Neuronal stem cell (in vitro differentiated cells): ENCODE measurements around the gene C9orf78.

Experiments
- DNase-seq: peaks from one replicate; pipeline ENCODE4 v3.0.0-alpha.2; 2013; ENCODE audit warnings: low spot score
- H2AFZ ChIP-seq: one replicate; pipeline ENCODE4 v1.6.1; 2013; ENCODE audit warnings: mild to moderate bottlenecking, low read length, inconsistent platforms
- H2AK5ac ChIP-seq: 2 replicates; pipeline ENCODE4 v1.6.1; 2013; ENCODE audit warnings: low read depth, mild to moderate bottlenecking, inconsistent platforms, low read length, moderate library complexity, mixed read lengths
- H2BK120ac ChIP-seq: 2 replicates; pipeline ENCODE4 v1.6.1; 2013; ENCODE audit warnings: low read depth, mild to moderate bottlenecking, inconsistent platforms, low read length, moderate library complexity, mixed read lengths
- H2BK12ac ChIP-seq: one replicate; pipeline ENCODE4 v1.6.1; 2013; ENCODE audit warnings: low read length, inconsistent platforms
- H2BK15ac ChIP-seq: 2 replicates; pipeline ENCODE4 v1.6.1; 2013; ENCODE audit warnings: mild to moderate bottlenecking, low read length, inconsistent platforms, mixed read lengths
- H2BK5ac ChIP-seq: one replicate; pipeline ENCODE4 v1.6.1; 2013; ENCODE audit warnings: inconsistent platforms, mild to moderate bottlenecking, low read length, moderate library complexity
- H3K14ac ChIP-seq: one replicate; pipeline ENCODE4 v1.6.1; 2013; ENCODE audit warnings: low read length, inconsistent platforms
- H3K18ac ChIP-seq: 2 replicates; pipeline ENCODE4 v1.6.1; 2013; ENCODE audit warnings: low read length, inconsistent platforms
- H3K23ac ChIP-seq: 2 replicates; pipeline ENCODE4 v1.6.1; 2013; ENCODE audit warnings: low read depth, mild to moderate bottlenecking, mixed read lengths, low read length, inconsistent platforms; ENCODE audit not compliant: poor library complexity
- H3K27ac ChIP-seq: replicated peaks from 3 replicates; pipeline ENCODE4 v1.5.1; 2013; ENCODE audit warnings: low read length, inconsistent platforms
- H3K27me3 ChIP-seq, 3 experiments: 2 replicates each; pipeline ENCODE4 v1.6.1; 2013; ENCODE audit warnings: low read length in 3 of 3, mild to moderate bottlenecking in 2 of 3, inconsistent platforms in 1 of 3, low read depth in 1 of 3, mixed read lengths in 1 of 3, moderate library complexity in 1 of 3; ENCODE audit not compliant: control insufficient read depth in 3 of 3, insufficient read depth in 3 of 3
- H3K36me3 ChIP-seq, 2 donors: replicated peaks in 1 of 2; 2 replicates each; pipeline ENCODE4 v1.6.1; 2013; ENCODE audit warnings: low read length in 2 of 2; ENCODE audit not compliant: control insufficient read depth in 2 of 2, insufficient read depth in 2 of 2
- H3K4ac ChIP-seq: 2 replicates; pipeline ENCODE4 v1.6.1; 2013; ENCODE audit warnings: inconsistent platforms, mild to moderate bottlenecking, low read length, moderate library complexity
- H3K4me1 ChIP-seq, 2 donors: 1 replicate in 1 of 2; 2 replicates in 1 of 2; pipeline ENCODE4 v1.6.1; 2013; ENCODE audit warnings: low read length in 2 of 2, low read depth in 1 of 2; ENCODE audit not compliant: control insufficient read depth in 2 of 2, insufficient read depth in 1 of 2
- H3K4me2 ChIP-seq: one replicate; pipeline ENCODE4 v1.6.1; 2013; ENCODE audit warnings: mild to moderate bottlenecking, low read length, inconsistent platforms; ENCODE audit not compliant: insufficient read depth, poor library complexity, severe bottlenecking
- H3K4me3 ChIP-seq, 2 donors: 2 replicates each; pipeline ENCODE4 v1.5.1; 2013; ENCODE audit warnings: low read length in 2 of 2, mild to moderate bottlenecking in 2 of 2, inconsistent platforms in 1 of 2, moderate library complexity in 1 of 2
- H3K79me1 ChIP-seq: one replicate; pipeline ENCODE4 v1.6.1; 2013; ENCODE audit warnings: low read depth, mild to moderate bottlenecking, inconsistent platforms, low read length, moderate library complexity
- H3K9ac ChIP-seq: one replicate; pipeline ENCODE4 v1.6.1; 2013; ENCODE audit warnings: mild to moderate bottlenecking, low read depth, low read length, inconsistent platforms; ENCODE audit not compliant: poor library complexity
- H3K9me3 ChIP-seq, 2 donors: replicated peaks in 1 of 2; 2 replicates each; pipeline versions ENCODE3 to v1.6.1; 2013; ENCODE audit warnings: low read length in 2 of 2, mild to moderate bottlenecking in 2 of 2, inconsistent platforms in 1 of 2, low read depth in 1 of 2, mixed read lengths in 1 of 2, moderate library complexity in 1 of 2; ENCODE audit not compliant: control insufficient read depth in 2 of 2, insufficient read depth in 1 of 2
- H4K8ac ChIP-seq: one replicate; pipeline ENCODE4 v1.6.1; 2013; ENCODE audit warnings: low read depth, mild to moderate bottlenecking, inconsistent platforms, low read length, moderate library complexity
- H4K91ac ChIP-seq: one replicate; pipeline ENCODE4 v1.6.1; 2013; ENCODE audit warnings: low read length, low read depth, mild to moderate bottlenecking, inconsistent platforms; ENCODE audit not compliant: poor library complexity
- WGBS, 2 donors: extraction: QIAGEN DNeasy Blood & Tissue Kit; methylation state at CpG; one replicate each; pipeline ENCODE4 v1.1.7; 2013; ENCODE audit warnings: missing lambda C conversion rate in 2 of 2, mixed read lengths in 1 of 2; ENCODE audit not compliant: insufficient read length in 2 of 2, insufficient replicate concordance in 1 of 2; ENCODE audit errors: extremely low coverage in 2 of 2; 5-methylcytosine and 5-hydroxymethylcytosine counted together

Gene C9orf78

DNA sequence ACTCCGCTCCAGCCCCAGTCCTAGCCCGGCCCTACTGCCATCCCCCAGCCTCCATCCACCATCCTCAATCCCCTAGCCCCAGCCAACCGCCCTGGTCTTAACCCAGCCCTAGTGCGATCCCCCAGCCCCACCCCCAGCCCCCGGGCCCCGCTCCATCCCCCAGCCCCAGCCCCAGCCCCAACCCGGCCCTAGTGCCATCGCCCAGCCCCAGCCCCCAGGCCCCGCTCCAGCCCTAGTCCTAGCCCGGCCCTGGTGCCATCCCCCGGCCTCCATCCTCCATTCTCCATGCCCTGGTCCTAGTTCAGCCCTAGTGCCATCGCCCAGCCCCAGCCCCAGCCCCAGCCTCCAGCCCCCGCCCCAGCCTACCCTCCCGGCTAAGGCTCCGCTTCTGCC is 11.5 kb downstream of the C9orf78 start:
- peak overlapping the region; percentile 100 for H3K9ac ChIP-seq
- no peak overlapping the region for H2AK5ac ChIP-seq
- no peak overlapping the region for H3K14ac ChIP-seq
- DNase-seq: no peak
- H3K23ac ChIP-seq: peak overlapping the region; percentile 95
- H3K4me1 ChIP-seq: peaks cover 0 to 5% of the 10 kb centered on the region in 2 donors
- H2BK15ac ChIP-seq: peak overlapping the region; percentile 51
- H2BK12ac ChIP-seq: no peak overlapping the region
- WGBS, 2 donors: no CpG with 5 or more reads among the region's 15 CpGs
- peak overlapping the region; percentile 97 for H2BK5ac ChIP-seq
- peaks cover 5% of the 10 kb centered on the region for H3K79me1 ChIP-seq
- H3K36me3 ChIP-seq: peaks cover 26 to 53% of the 10 kb centered on the region in 2 donors
- peak overlapping the region; percentile 39 for H3K4me2 ChIP-seq
- peak overlapping the region; percentile 18 for H3K4ac ChIP-seq
- peak overlapping the region; percentile 100 for H3K18ac ChIP-seq
- peak overlapping the region; percentile 97 for H2AFZ ChIP-seq
- H4K8ac ChIP-seq: peak overlapping the region; percentile 98
- H3K9me3 ChIP-seq: no peaks in the 10 kb centered on the region
- peak overlapping the region; percentile 54 for H3K27ac ChIP-seq
- no peaks in the 10 kb centered on the region for H3K27me3 ChIP-seq
- H3K4me3 ChIP-seq: peak overlapping the region; percentile 97 to 100
- H2BK120ac ChIP-seq: no peak overlapping the region
- no peak overlapping the region for H4K91ac ChIP-seq

- Histone ChIP-seq H4K91ac (no peak overlapping the region), H3K79me1 (peaks cover 5% of the 10 kb centered on the region), H2BK120ac (no peak overlapping the region), H3K14ac (peak overlapping the region; percentile 75), H4K8ac (no peak overlapping the region), H3K4me1 (peaks cover 0 to 5% of the 10 kb centered on the region in 2 donors), H3K9me3 (no peaks in the 10 kb centered on the region), H3K4ac (peak overlapping the region; percentile 23), H3K27ac (no peak overlapping the region), H3K4me2 (peak overlapping the region; percentile 89), H2AFZ (peak overlapping the region; percentile 64), H3K27me3 (no peaks in the 10 kb centered on the region), H2BK5ac (no peak overlapping the region), H3K4me3 (peak overlapping the region; percentile 97 to 100), H3K9ac (peak overlapping the region; percentile 94), H3K36me3 (peaks cover 28 to 55% of the 10 kb centered on the region in 2 donors), H2BK12ac (no peak overlapping the region), H3K18ac (no peak overlapping the region), H2AK5ac (no peak overlapping the region), H2BK15ac (no peak overlapping the region), H3K23ac (peak overlapping the region; percentile 95)
- no peak for DNase-seq
- no CpG with 5 or more reads among the region's 26 CpGs for WGBS, 2 donors
Measured at GRCh38 chr9:129822898-129823541, 12.1 kb downstream of the C9orf78 start.

GRCh38 chr9:129816501-129817435 is 18.3 kb downstream of the C9orf78 start:
- H3K4me1 ChIP-seq: no peaks in the 10 kb centered on the region
- no peak overlapping the region for H2BK120ac ChIP-seq
- H4K8ac ChIP-seq: no peak overlapping the region
- no peak overlapping the region for H3K18ac ChIP-seq
- H3K27me3 ChIP-seq: no peaks in the 10 kb centered on the region
- H3K9me3 ChIP-seq: no peaks in the 10 kb centered on the region
- no peak overlapping the region for H2AK5ac ChIP-seq
- no peak overlapping the region for H2BK5ac ChIP-seq
- H4K91ac ChIP-seq: no peak overlapping the region
- H3K14ac ChIP-seq: no peak overlapping the region
- no peak for DNase-seq
- H2BK12ac ChIP-seq: no peak overlapping the region
- WGBS, 2 donors: no CpG with 5 or more reads among the region's 14 CpGs
- peaks cover 5% of the 10 kb centered on the region for H3K79me1 ChIP-seq
- no peak overlapping the region for H2BK15ac ChIP-seq
- no peak overlapping the region for H3K4me3 ChIP-seq
- H3K23ac ChIP-seq: no peak overlapping the region
- no peak overlapping the region for H3K4ac ChIP-seq
- no peak overlapping the region for H3K9ac ChIP-seq
- H3K4me2 ChIP-seq: no peak overlapping the region
- peaks cover 50 to 89% of the 10 kb centered on the region in 2 donors for H3K36me3 ChIP-seq
- no peak overlapping the region for H2AFZ ChIP-seq
- no peak overlapping the region for H3K27ac ChIP-seq

DNA sequence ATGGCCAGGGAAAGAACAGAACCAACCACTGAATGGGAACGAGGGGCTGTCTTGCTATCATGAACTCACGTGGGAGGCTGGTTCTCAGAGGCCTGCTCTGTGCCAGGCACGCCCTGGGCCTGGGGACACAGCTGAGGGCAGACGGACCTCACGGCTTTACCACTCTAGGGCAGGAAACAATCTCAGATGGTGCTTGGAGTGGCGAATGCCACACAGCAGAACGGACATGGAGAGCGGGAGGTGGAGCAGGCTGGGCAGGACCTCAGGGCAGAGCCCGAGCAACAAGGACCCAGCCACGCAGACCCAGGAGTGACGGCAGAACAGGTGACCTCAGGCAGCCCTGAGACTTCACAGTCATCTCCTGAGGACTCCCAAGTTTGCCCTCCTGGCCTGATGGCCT is 19.8 kb downstream of the C9orf78 start:
- no peak overlapping the region for H2AFZ ChIP-seq
- H3K27me3 ChIP-seq: no peaks in the 10 kb centered on the region
- H2BK120ac ChIP-seq: no peak overlapping the region
- H2BK15ac ChIP-seq: no peak overlapping the region
- no peak overlapping the region for H3K4me2 ChIP-seq
- H3K9ac ChIP-seq: peak overlapping the region; percentile 50
- H3K4me3 ChIP-seq: peak overlapping the region in 1 of 2 donors; percentile 37
- H3K27ac ChIP-seq: no peak overlapping the region
- peaks cover 5% of the 10 kb centered on the region for H3K79me1 ChIP-seq
- H2AK5ac ChIP-seq: no peak overlapping the region
- no peak overlapping the region for H2BK5ac ChIP-seq
- H3K14ac ChIP-seq: no peak overlapping the region
- no peak overlapping the region for H3K4ac ChIP-seq
- H4K8ac ChIP-seq: no peak overlapping the region
- H3K9me3 ChIP-seq: no peaks in the 10 kb centered on the region
- H3K36me3 ChIP-seq: peaks cover 43 to 88% of the 10 kb centered on the region in 2 donors
- H4K91ac ChIP-seq: no peak overlapping the region
- whole genome bisulfite sequencing, 2 donors: no CpG with 5 or more reads among the region's 11 CpGs
- H3K18ac ChIP-seq: no peak overlapping the region
- DNase-seq: no peak
- peak overlapping the region; percentile 58 for H3K23ac ChIP-seq
- no peak overlapping the region for H2BK12ac ChIP-seq
- H3K4me1 ChIP-seq: no peaks in the 10 kb centered on the region
